Measurements from ENCODE around the gene USF2.

DNA sequence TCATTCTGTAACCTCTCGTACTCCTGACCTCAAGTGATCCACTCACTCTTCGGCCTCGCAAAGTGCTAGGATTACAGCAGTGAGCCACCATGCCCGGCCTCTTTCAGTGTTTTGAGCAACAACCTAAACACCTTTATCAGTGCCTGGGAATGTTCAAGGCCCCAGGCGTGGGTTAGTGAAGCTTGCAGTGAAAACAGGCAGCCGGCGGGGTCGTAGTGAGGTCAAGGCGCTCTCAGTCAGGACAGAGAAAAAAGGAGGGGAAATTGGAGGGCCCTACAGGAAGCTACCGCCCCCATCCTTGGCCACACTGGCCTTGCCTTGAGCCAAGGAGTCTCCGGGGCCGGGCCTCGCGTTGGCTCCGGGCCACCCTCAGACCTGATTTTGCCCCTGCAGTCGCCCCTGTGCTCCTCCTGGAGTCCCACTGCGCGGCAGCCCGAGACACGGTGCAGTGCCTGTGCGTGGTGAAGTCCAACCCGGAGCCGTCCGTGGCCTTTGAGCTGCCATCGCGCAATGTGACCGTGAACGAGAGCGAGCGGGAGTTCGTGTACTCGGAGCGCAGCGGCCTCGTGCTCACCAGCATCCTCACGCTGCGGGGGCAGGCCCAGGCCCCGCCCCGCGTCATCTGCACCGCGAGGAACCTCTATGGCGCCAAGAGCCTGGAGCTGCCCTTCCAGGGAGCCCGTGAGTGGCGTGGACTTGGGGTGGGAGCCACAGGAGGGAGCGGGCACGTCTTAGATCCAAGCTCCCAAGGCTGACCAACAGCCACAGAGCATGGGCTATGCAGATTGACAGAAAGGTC lies 40.9 kb downstream of the USF2 start:
- TF ChIP-seq CTCF (IDR thresholded peaks at IDR 0.05) (no peak), POLR2AphosphoS5 (IDR thresholded peaks at IDR 0.05) (no peak), POLR2A (IDR thresholded peaks at IDR 0.05) (no peak), EP300 (IDR thresholded peaks at IDR 0.05; ENCODE audit: low read depth) (no peak)
